Measurements from ENCODE around the gene CHD6.

CHD6 gene

DNA sequence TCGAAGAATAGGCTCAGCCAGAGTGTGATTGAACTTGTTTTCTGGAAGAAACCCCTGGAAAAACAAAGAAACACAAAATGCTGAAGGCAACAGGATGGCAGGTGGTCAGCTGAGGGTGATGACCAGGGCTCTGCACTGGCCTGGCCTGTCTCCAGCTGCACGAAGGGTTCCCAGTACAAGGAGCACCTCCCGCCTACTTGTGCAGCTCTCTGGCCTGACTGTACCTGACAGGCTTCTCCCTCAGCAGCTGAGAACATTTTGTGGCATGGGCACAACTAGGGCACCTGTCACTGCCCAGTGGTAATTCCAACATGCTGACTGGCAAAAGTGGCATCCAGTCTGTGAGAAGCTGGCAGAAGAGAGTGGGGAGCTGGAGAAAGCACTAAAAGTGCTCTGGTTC, 212.7 kb downstream of the CHD6 start:
- no peak for DNase-seq

GRCh38 chr20:41403604-41404003, 214.6 kb downstream of the CHD6 start:
- DNase-seq, result no peak

- no peak for DNase-seq
Observed at GRCh38 chr20:41398408-41398807, 219.8 kb downstream of the CHD6 start.

GRCh38 chr20:41395667-41396664, 222.2 kb downstream of the CHD6 start:
- DNase-seq, result peak in 3 of 56 donors; percentile 10 to 35 (median 14)

DNA sequence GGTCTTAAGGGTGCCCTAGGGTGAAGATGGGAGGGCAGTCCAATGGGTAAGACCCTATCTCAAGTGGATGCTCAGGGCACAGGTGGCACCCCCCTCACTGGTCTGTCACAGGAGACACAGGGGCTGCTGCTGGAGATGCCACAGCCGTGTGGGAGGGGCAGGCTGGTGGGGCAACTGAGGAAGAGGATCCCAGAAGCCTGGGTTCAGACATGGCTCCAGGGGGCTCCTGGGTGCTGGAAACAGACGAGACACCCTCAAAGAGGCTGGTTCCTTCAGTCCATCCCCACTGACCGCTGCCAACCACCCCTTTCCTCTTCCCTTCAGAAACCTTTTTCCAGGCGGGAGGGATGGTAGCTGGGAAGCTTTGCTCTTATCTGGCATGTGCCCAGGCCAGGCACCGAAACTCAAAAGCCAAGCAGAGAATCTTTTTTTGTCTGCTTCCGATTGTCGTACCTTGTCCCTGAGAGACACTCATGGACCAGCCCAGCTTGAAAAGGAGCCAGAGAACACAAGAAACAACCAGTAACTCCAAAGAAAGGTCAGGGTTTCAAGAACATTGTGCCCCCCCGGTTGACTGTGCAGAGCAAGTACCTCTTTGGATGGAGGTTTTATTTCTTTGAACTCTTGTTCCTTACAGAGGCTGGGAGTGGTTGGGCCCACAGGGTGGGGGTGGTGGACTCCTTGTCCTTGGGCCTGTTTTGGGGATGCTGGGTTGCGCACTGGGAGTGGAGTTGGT, 223.1 kb downstream of the CHD6 start:
- no peak for DNase-seq

DNA sequence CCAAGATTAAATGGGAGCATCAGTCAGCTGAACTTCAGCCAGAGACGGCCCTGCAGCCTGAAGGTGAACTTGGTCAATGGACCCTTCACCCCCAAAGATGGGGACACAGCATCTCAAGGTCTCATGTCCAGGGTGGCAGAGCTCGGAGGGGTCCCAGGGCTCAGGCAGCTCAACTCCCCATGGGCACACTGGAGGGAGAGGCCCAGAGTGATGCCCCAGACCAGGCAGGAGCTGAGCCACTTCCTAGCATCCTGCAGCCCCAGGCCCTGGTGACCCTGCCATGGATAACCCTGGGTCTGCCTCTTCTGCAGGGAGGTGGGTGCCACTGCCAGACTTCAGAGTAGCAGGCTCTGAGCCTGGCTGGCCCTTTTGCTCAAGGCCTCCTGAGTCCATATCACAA, 224.1 kb downstream of the CHD6 start:
- no peak for DNase-seq

DNA sequence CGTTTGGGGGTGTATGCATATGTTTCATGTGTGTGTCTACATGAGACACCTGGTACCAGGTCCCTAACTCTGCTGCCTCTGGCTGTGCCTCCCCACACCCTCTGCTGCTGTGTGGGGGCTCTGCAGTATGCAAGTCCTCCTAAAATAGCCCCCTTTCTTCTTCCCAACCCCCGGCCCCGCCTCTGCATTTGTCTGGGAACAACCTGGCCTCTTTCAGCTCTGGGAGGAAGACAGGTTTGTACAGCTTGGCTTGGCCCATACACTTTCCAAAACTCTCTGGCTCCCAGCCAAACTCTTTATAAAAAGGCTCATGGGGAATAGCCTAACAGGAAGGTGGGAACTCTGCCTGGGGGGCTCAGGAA, 224.5 kb downstream of the CHD6 start:
- DNase-seq, result peak in 12 of 56 donors; percentile 11 to 44 (median 24)

- peak in 47 of 56 donors; percentile 18 to 90 (median 53) for DNase-seq
Observed at GRCh38 chr20:41392871-41393704, 225.1 kb downstream of the CHD6 start.

DNA sequence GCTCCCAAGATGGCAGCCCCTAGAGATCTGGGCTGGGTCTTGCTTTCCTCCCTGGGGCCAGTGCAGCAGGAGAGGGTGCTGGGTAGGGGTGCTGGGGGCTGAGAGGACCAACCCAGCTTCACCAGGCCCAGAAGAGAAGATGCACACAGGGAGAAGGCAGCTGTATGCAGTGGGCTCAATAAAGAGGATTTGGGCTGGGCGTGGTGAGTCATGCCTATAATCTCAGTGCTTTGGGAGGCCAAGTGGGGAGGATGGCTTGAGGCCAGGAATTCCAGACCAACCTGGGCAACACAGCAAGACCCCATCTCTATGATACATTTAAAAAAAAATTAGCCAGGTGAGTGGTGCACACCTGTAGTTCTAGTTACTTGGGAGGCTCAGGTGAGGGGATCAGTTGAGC, 225.9 kb downstream of the CHD6 start:
- no peak for DNase-seq

- DNase-seq, result no peak
Observed at GRCh38 chr20:41391587-41392001, 226.6 kb downstream of the CHD6 start.

- DNase-seq, result no peak
Observed at GRCh38 chr20:41390889-41391288, 227.3 kb downstream of the CHD6 start.

- DNase-seq, result no peak
Observed at GRCh38 chr20:41387444-41387851, 230.7 kb downstream of the CHD6 start.

GRCh38 chr20:41386502-41387427, 231.4 kb downstream of the CHD6 start:
- DNase-seq, result no peak

- no peak for DNase-seq
Observed at GRCh38 chr20:41382791-41383305, 235.3 kb downstream of the CHD6 start.

GRCh38 chr20:41380551-41381193, 237.5 kb downstream of the CHD6 start:
- DNase-seq, result no peak

DNA sequence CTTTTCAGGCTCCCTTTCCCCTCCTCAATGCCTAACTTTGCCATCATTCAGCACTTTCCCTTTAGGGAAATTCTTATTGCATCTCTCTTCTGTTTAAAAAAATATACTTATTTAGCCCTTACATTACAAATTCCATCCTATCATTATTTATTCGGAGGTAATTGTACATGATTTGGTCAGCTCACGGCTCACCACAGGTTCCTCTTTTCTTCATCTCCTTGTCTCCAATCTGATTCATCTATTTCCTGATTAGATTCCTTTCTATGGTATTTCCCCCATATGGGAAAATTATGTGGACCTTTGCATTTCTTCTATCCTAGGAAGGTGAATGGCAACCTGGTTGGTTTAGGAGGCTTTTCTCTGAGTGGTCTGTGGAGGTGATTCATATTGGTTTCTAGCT, 238.6 kb downstream of the CHD6 start:
- no peak for DNase-seq

DNA sequence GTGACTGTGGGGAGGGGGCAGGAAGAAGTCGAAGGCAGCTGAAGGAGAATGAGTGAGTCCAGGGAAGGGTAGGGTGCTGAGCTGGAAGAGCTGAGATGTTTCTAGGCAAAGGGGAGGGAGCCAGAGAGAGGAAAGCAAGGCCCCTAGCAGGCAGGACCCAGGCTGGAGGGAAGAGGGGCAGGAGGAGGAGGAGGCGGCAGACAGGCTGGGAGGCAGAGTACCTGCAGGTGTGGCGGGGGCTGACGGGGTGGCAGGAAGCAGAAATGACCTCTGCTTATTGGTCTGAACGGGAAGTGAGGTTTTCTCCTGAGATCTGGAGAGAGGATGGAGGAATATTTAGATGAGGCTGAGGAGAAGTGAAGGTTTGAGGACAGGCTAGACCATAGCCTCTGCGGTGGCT, 240.9 kb downstream of the CHD6 start:
- no peak for DNase-seq

GRCh38 chr20:41376349-41376748, 241.8 kb downstream of the CHD6 start:
- no peak for DNase-seq

DNA sequence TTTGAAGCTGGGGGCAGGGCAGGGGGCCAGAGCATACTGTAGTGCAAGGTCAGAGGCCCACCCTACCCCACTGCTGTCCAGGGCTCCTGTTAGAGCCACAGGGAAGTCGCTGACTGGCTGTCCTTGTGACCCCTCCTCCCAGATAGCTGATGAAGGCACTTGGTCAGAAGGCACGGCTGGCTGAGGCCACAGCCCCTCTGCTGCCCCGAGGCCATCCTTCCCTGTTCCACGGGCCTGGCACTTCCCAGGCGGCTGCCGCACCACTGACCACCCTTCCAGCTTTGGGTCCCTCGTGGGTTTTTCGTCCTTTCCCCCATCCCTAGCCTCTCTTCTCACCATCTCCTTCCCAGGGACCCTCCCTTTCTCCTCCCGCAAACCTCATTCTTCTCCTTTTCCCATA, 242.3 kb downstream of the CHD6 start:
- DNase-seq, result no peak
